Activated gamma-delta T cell treated with Interleukin-2 at 50 U/mL for 16 hours (primary cell): ENCODE data around the gene SEPTIN12.

Experiments used
- DNase-seq: peaks from one replicate; pipeline ENCODE4 v3.0.0-alpha.2; 2020

SEPTIN12 gene, protein sequence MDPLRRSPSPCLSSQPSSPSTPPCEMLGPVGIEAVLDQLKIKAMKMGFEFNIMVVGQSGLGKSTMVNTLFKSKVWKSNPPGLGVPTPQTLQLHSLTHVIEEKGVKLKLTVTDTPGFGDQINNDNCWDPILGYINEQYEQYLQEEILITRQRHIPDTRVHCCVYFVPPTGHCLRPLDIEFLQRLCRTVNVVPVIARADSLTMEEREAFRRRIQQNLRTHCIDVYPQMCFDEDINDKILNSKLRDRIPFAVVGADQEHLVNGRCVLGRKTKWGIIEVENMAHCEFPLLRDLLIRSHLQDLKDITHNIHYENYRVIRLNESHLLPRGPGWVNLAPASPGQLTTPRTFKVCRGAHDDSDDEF

GRCh38 chr16:4787627-4788482 is at the start of gene SEPTIN12:
Gene SEPTIN12, minus strand, starts transcription at chr16:4788345. Its CDS starts 700 bp downstream, at chr16:4787645.
- DNase-seq = no peak

GRCh38 chr16:4836727-4837126 is 48.6 kb upstream of the SEPTIN12 start:
- DNase-seq = no peak

GRCh38 chr16:4833584-4833983 is 45.4 kb upstream of the SEPTIN12 start:
- DNase-seq = no peak

DNA sequence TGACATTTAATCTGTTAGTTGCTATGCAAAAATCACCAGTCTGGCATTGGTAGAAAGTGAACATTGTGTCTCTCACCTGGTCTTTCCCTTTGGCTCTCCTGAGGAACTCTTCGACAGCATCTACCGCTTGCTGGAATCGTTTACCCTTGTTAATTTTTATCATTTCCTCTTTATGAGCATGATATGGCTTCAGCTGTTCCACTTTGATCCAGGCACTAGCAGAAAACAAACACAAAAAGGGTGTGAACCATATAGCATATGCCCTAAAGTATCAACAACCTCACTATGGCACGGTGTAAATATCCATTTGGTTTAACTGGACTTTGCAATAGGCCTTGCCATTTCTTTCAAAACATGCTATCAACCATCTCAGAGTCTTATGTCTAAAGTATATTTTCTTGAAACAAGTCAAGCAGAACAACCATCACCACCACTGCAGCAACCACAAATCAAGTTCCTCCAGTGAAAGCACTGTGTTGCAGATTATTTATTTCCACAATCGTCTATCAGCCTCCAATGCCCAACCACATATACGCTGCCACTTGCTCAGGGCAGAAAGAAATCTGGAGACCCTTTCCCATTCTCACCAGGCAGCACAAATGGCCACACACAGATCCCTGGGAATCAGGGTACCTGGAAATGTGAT is 44.7 kb upstream of the SEPTIN12 start:
- no peak for DNase-seq

DNA sequence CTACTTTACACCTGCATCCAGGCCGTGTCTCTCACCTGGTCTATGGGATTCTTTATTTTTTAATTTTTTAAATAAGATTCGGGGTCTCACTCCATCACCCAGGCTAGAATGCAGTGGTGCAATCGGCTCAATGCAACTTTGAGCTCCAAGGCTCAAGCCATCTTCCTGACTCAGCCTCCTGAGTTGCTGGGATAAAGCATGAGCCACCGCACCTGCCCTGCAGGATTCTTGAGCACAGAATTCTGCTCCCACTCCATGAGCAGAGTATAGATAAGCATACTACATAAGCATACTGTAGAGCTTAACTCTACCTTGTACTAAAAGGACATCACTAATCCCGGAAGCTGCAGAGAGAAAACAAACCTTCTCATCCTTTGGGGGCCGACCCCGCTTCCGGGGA is 43.5 kb upstream of the SEPTIN12 start:
- no peak for DNase-seq

DNA sequence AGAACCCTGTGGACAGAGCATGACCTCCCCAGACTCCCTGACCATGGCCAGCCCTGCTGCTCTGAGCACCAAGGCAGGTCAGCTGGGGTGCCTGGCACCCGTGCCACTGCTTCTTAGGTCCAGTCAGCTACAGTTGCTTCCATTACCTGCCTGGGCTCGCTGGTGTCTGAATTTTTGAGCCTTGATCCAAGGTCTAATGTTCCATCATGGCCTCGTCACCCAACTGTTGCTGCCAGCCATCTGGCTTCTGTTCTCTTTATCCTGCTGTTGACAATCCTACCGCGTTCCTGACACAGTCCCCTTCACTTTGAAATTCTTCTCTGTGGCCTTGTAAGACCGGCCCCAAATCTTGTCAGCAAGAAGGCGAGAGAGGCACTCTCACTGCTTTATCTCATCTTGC is 42.3 kb upstream of the SEPTIN12 start:
- no peak for DNase-seq

- DNase-seq = no peak
These were observed 40.6 kb upstream of the SEPTIN12 start for GRCh38 chr16:4828567-4829321.

DNA sequence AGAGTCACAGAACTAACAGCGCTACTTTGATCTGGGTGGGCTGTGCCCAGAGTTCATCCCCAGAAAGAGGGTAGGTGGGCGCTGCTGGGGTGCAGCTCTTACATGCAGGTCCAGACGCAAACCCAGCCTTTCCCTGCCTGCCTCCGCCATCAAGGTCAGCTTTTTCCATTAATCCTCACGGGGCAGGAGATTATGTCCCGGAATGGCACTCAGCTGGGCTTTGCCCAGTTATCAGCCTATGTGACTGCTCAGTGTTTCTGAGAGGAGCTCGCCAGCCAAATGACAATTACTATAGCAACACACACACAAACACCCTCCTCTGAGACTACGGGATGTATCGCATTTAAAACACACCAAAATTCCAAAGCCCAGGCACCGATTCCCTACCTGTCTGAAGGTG is 38.8 kb upstream of the SEPTIN12 start:
- DNase-seq = no peak

DNA sequence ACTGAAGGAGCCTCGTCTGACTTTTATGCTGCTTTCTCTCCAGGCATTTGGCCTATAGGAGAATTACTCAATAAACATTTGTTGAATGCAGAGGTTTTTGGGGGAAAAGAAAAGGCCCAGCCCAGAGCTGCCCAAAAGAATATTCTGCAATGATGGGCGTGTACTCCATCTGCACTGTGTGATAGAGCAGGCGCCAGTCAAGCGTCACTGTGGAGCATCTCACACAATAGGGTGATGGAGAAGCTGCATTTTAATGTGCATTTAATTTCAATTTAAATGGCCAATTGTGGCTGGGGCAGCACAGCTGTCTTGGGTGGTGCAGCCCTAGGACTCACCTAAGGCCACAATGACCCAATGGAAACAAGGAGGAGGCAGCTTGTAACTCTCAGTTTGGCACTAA is 38.4 kb upstream of the SEPTIN12 start:
- DNase-seq = no peak

DNA sequence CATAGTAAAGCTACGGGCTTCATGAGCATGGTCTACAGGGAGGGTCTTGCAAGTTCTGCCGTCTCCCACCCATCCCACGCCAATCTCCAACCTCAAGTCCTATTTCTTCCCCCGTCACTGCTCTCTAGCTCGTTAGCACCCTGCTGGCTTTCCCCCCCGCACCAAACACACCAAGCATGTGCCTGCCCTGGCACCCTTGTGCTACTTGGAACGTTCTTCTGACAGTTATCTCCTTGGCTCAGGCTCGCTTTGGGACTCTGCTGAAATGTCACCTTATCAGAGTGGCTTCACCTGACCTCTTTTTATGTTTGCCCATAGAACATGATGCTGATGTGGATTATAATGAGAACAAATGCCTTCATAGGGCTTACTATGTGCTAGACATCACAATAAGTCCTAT is 37.1 kb upstream of the SEPTIN12 start:
- no peak for DNase-seq

- DNase-seq = no peak
These were observed 32.5 kb upstream of the SEPTIN12 start for GRCh38 chr16:4820652-4821051.

GRCh38 chr16:4814542-4815173 is 26.5 kb upstream of the SEPTIN12 start:
- no peak for DNase-seq

DNA sequence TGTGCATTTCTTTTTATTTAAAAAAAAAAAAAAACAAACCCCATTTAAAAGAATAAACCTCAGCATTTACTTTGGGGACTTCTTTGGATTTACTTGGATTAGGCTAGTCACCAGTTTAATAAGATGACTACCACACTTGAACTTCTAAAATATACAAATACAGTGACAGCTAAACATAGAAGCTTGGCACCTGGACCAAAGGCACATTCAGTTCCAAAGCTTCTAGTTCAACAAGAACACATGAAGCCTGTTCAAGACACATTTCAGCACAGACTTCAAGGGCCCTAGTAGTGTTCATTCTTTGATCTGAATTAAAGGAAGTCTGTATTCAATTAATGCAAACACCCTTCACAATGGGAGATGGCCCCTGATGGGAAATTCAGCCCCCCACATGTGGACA is 25.9 kb upstream of the SEPTIN12 start:
- DNase-seq = no peak

- no peak for DNase-seq
These were observed 25.3 kb upstream of the SEPTIN12 start for GRCh38 chr16:4813251-4814003.

GRCh38 chr16:4811773-4812172 is 23.6 kb upstream of the SEPTIN12 start:
- DNase-seq = no peak

DNA sequence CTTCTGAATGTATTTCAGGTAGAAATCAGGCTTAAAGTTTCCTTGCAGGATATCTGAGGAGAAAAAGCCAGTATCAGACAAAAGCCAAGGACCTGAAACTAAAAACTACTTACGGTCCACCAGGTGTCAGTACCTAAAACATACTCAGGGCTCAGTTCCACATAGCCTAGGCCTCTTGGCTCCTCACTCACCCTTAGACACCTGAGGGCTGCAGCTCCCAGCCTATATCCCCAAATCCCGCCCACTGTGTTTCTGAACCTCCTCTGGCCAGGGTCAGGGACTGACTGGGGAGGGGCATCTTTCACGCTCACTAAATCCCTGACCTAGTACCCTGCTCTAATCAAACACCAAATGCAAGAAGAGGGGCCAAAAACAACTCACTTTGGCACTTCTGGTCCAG is 23.1 kb upstream of the SEPTIN12 start:
- no peak for DNase-seq

DNA sequence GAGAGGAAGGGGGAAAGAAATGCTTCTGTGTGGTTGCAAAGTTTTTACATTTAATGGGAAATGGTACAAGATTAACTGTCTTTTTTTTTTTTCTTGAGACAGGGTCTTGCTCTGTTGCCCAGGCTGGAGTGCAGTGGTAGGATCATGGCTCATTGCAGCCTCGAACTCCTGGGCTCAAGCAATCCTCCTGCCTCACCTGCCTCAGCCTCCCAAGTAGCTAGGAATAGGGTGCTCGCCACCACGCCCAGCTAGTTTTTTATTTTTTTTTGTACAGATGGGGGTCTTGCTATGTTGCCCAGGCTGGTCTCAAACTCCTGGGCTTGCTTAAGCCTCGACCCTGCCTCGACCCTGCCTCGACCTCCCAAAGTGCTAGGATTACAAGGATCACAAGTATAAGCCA is 18.1 kb upstream of the SEPTIN12 start:
- no peak for DNase-seq

DNA sequence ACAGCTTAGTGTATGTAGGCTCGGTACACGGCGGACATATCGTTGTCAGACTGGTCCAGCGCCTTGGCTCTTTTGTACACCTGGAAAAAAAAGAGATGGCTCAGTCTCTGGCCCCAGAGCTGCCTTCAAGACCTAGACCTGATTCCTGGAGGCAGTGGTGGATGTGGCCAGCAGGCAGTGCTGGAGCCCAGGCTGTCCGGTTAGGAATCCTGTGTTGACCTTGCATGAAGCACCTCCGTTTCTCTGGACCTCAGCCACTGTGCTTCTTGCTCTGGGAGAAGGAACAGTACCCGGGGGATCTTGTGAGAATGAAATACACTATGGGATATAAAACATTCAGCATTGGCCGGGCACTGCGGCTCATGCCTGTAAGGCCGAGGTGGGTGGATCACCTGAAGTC is 17.1 kb upstream of the SEPTIN12 start:
- no peak for DNase-seq

- DNase-seq = no peak
These were observed 16.0 kb upstream of the SEPTIN12 start for GRCh38 chr16:4803898-4804762.

- no peak for DNase-seq
These were observed 15.3 kb upstream of the SEPTIN12 start for GRCh38 chr16:4803401-4803844.
